HepG2 (cell line): ENCODE results near the gene TAF7. TPM values are rescaled to one million over a fixed set of nuclear protein-coding genes. Genes with fewer than 3 reads are reported as not detected.

Experiments
- ATRX ChIP-seq: sonication (generic); formaldehyde crosslinking; IDR thresholded peaks from 2 replicates; pipeline ENCODE4 v1.4.0; 2020; ENCODE audit warnings: missing genetic modification reagents, borderline replicate concordance
- FIP1L1 ChIP-seq: fragments of 200-400 bp; formaldehyde crosslinking; IDR thresholded peaks from 2 replicates; pipeline ENCODE4 v1.6.1; 2018; ENCODE audit warnings: low read depth, mild to moderate bottlenecking, low read length, moderate library complexity, borderline replicate concordance; ENCODE audit not compliant: insufficient read depth
- GZF1 ChIP-seq: sonication (generic); formaldehyde crosslinking; IDR thresholded peaks from 2 replicates; pipeline ENCODE4 v1.5.1; 2020; ENCODE audit warnings: mild to moderate bottlenecking, missing genetic modification reagents
- MLLT10 ChIP-seq: sonication (generic); formaldehyde crosslinking; IDR thresholded peaks from 2 replicates; pipeline ENCODE4 v1.4.0; 2020; ENCODE audit warnings: missing genetic modification reagents
- MXI1 ChIP-seq: IDR thresholded peaks from 3 replicates; pipeline ENCODE4 v1.6.1; 2012; ENCODE audit warnings: low read depth, low read length, inconsistent platforms, borderline replicate concordance
- NFYC ChIP-seq: IDR thresholded peaks from 2 replicates; pipeline ENCODE4 v1.6.1; 2016; ENCODE audit warnings: missing genetic modification reagents, missing compliant biosample characterization
- PHF8 ChIP-seq: sonication (generic); formaldehyde crosslinking; IDR thresholded peaks from 2 replicates; pipeline ENCODE4 v1.5.0; 2020; ENCODE audit warnings: missing genetic modification reagents
- RARG ChIP-seq: sonication (generic); formaldehyde crosslinking; IDR thresholded peaks from 2 replicates; pipeline ENCODE4 v1.4.0; 2020; ENCODE audit warnings: low read depth, mild to moderate bottlenecking, missing genetic modification reagents
- RBM22 ChIP-seq: fragments of 200-400 bp; formaldehyde crosslinking; optimal IDR thresholded peaks from 2 replicates; pipeline ENCODE3; 2017; ENCODE audit warnings: mild to moderate bottlenecking, low read length, moderate library complexity
- SATB2 ChIP-seq: sonication (generic); formaldehyde crosslinking; IDR thresholded peaks from 2 replicates; pipeline ENCODE4 v1.5.0; 2020; ENCODE audit warnings: missing genetic modification reagents
- SMAD3 ChIP-seq: sonication (generic); formaldehyde crosslinking; IDR thresholded peaks from 2 replicates; pipeline ENCODE4 v1.4.0; 2020; ENCODE audit warnings: missing genetic modification reagents
- SRSF1 ChIP-seq: fragments of 200-400 bp; formaldehyde crosslinking; optimal IDR thresholded peaks from 2 replicates; pipeline ENCODE3; 2017; ENCODE audit warnings: mild to moderate bottlenecking, low read depth, low read length, moderate library complexity
- TCF7 ChIP-seq: sonication (generic); IDR thresholded peaks from 2 replicates; pipeline ENCODE4 v1.6.1; 2016; ENCODE audit warnings: antibody characterized with exemption, low read depth
- THYN1 ChIP-seq: sonication (generic); formaldehyde crosslinking; IDR thresholded peaks from 2 replicates; pipeline ENCODE4 v1.8.1; 2023; ENCODE audit warnings: low read depth, mild to moderate bottlenecking, moderate library complexity, missing genetic modification reagents, borderline replicate concordance
- ZMYM3 ChIP-seq: sonication (generic); formaldehyde crosslinking; IDR thresholded peaks from 2 replicates; pipeline ENCODE4 v1.5.1; 2020; ENCODE audit warnings: mild to moderate bottlenecking, missing genetic modification reagents
- ZNF251 ChIP-seq: sonication (generic); formaldehyde crosslinking; IDR thresholded peaks from 2 replicates; pipeline ENCODE4 v1.9.0; 2021; ENCODE audit warnings: mild to moderate bottlenecking, missing genetic modification reagents
- ZNF292 ChIP-seq: sonication (generic); formaldehyde crosslinking; IDR thresholded peaks from 2 replicates; pipeline ENCODE4 v1.8.1; 2022; ENCODE audit warnings: mild to moderate bottlenecking, low read depth, missing genetic modification reagents, borderline replicate concordance
- ZNF572 ChIP-seq: sonication (generic); formaldehyde crosslinking; IDR thresholded peaks from 2 replicates; pipeline ENCODE4 v1.5.1; 2020; ENCODE audit warnings: mild to moderate bottlenecking, missing genetic modification reagents
- ZNF703 ChIP-seq: sonication (generic); formaldehyde crosslinking; IDR thresholded peaks from 2 replicates; pipeline ENCODE4 v1.5.1; 2020; ENCODE audit warnings: missing genetic modification reagents, mild to moderate bottlenecking, moderate library complexity, borderline replicate concordance
- ZNF781 ChIP-seq: sonication (generic); formaldehyde crosslinking; IDR thresholded peaks from 2 replicates; pipeline ENCODE4 v1.5.1; 2020; ENCODE audit warnings: borderline replicate concordance, mild to moderate bottlenecking, missing genetic modification reagents; ENCODE audit errors: not compliant biosample characterization
- ZNF792 ChIP-seq: IDR thresholded peaks from 2 replicates; pipeline ENCODE4 v1.6.1; 2016
- polyA plus RNA-seq, 8 experiments: library from polyadenylated mRNA; depleted of rRNA in 3 of 8; stranded (reverse) in 7 of 8; unstranded in 1 of 8; fragments of >200 nt; fragmentation: Illumina TruSeq in 4 of 8; extraction: Trizol in 4 of 8; gene quantifications; 2 replicates each; pipeline versions ENCODE4 v1.2.1 to v1.2.3, GENCODE V29; 2011 to 2016; ENCODE audit warnings: low read depth in 4 of 8, missing spikeins in 1 of 8, mixed read lengths in 1 of 8; ENCODE audit not compliant: insufficient read depth in 1 of 8
- total RNA-seq, 5 experiments: library from RNA; depleted of rRNA; stranded (reverse); fragments of >200 nt; fragmentation: Illumina TruSeq; extraction: Trizol; gene quantifications; 2 replicates each; pipeline ENCODE4 v1.2.3, GENCODE V29; 2016; ENCODE audit warnings: low read depth in 1 of 5
- TF ChIP-seq, protein P1 (sequence below): sonication (generic); formaldehyde crosslinking; IDR thresholded peaks from 2 replicates; pipeline ENCODE4 v1.8.0; 2022; ENCODE audit warnings: missing genetic modification reagents, mild to moderate bottlenecking, inconsistent platforms, borderline replicate concordance
- TF ChIP-seq, protein P2 (sequence below): sonication (generic); formaldehyde crosslinking; IDR thresholded peaks from 2 replicates; pipeline ENCODE4 v1.5.0; 2020; ENCODE audit warnings: missing genetic modification reagents, mild to moderate bottlenecking, borderline replicate concordance
- TF ChIP-seq, protein P3 (sequence below): sonication (generic); formaldehyde crosslinking; IDR thresholded peaks from 2 replicates; pipeline ENCODE4 v1.4.0; 2020; ENCODE audit warnings: mild to moderate bottlenecking, low read depth, missing genetic modification reagents
- TF ChIP-seq, protein P4 (sequence below): sonication (generic); formaldehyde crosslinking; IDR thresholded peaks from 2 replicates; pipeline ENCODE4 v1.5.0; 2020; ENCODE audit warnings: missing genetic modification reagents

TAF7 gene
- total and polyA plus RNA-seq, 2 of the 13 experiments (the other 11 are each of a cell fraction or from before 2014, with no cell fraction given) = 41.6 to 61.5 TPM

GRCh38 chr5:141320225-141321169 is at the start of gene TAF7 (continued):
- TF ChIP-seq, protein P1, sequence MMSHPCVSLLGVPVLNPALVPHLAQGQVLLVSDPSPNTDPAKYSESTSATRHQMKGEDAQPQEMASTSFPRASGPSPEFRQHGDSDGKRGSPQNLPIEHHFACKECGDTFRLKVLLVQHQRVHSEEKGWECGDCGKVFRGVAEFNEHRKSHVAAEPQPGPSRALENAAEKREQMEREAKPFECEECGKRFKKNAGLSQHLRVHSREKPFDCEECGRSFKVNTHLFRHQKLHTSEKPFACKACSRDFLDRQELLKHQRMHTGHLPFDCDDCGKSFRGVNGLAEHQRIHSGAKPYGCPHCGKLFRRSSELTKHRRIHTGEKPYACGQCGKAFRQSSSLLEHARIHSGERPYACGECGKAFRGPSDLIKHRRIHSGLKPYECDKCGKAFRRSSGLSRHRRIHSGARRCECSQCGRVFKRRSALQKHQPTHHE (CRISPR knock-in tag) = 0 out of 2 replicates have a peak, but pooled peaks have one; percentile 19
- TF ChIP-seq, protein P2, sequence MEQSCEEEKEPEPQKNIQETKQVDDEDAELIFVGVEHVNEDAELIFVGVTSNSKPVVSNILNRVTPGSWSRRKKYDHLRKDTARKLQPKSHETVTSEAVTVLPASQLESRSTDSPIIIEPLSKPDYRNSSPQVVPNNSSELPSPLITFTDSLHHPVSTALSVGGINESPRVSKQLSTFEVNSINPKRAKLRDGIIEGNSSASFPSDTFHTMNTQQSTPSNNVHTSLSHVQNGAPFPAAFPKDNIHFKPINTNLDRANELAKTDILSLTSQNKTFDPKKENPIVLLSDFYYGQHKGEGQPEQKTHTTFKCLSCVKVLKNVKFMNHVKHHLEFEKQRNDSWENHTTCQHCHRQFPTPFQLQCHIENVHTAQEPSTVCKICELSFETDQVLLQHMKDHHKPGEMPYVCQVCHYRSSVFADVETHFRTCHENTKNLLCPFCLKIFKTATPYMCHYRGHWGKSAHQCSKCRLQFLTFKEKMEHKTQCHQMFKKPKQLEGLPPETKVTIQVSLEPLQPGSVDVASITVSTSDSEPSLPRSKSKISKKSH (CRISPR knock-in tag) = peak; percentile 86; the same call in 1 of the 2 replicates
- TF ChIP-seq SMAD3 (CRISPR knock-in tag) = 0 out of 2 replicates have a peak, but pooled peaks have one; percentile 59
- no peak for TF ChIP-seq RBM22
- no peak; the same call in 1 of the 2 replicates for TF ChIP-seq ZNF703
- peak; percentile 90; the same call in 1 of the 2 replicates for TF ChIP-seq ZNF572 (CRISPR knock-in tag)
- TF ChIP-seq SRSF1 = no peak
- TF ChIP-seq ZNF781 (CRISPR knock-in tag) = peak; percentile 88
- TF ChIP-seq, protein P3, sequence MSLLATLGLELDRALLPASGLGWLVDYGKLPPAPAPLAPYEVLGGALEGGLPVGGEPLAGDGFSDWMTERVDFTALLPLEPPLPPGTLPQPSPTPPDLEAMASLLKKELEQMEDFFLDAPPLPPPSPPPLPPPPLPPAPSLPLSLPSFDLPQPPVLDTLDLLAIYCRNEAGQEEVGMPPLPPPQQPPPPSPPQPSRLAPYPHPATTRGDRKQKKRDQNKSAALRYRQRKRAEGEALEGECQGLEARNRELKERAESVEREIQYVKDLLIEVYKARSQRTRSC = 0 out of 2 replicates have a peak, but pooled peaks have one; percentile 61
- TF ChIP-seq ZNF251 (CRISPR knock-in tag) = no peak
- TF ChIP-seq, protein P4, sequence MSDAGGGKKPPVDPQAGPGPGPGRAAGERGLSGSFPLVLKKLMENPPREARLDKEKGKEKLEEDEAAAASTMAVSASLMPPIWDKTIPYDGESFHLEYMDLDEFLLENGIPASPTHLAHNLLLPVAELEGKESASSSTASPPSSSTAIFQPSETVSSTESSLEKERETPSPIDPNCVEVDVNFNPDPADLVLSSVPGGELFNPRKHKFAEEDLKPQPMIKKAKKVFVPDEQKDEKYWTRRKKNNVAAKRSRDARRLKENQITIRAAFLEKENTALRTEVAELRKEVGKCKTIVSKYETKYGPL (CRISPR knock-in tag) = peak; percentile 25; the same call in 1 of the 2 replicates
- TF ChIP-seq RARG (CRISPR knock-in tag) = no peak; the same call in 1 of the 2 replicates
- no peak for TF ChIP-seq ZMYM3 (CRISPR knock-in tag)
- peak; percentile 26; the same call in 1 of the 3 replicates for TF ChIP-seq MXI1
- TF ChIP-seq ZNF292 (CRISPR knock-in tag) = no peak
- no peak for TF ChIP-seq SATB2 (CRISPR knock-in tag)
- TF ChIP-seq MLLT10 (CRISPR knock-in tag) = no peak
- no peak for TF ChIP-seq NFYC
- no peak for TF ChIP-seq FIP1L1
- TF ChIP-seq GZF1 = no peak
- TF ChIP-seq TCF7 = no peak
- peak; percentile 99 for TF ChIP-seq PHF8
- no peak for TF ChIP-seq ATRX (CRISPR knock-in tag)
- 0 out of 2 replicates have a peak, but pooled peaks have one; percentile 35 for TF ChIP-seq ZNF792 (CRISPR knock-in tag)
- no peak for TF ChIP-seq THYN1 (CRISPR knock-in tag)
